Neutrophil (primary cell): ENCODE data around the gene OSBPL1A.

Source experiments
- H3K27ac ChIP-seq: fragments of 200-600 bp; sonication (generic); 2 replicates; pipeline ENCODE4 v1.5.1; 2016; ENCODE audit warnings: mild to moderate bottlenecking, moderate library complexity
- H3K27me3 ChIP-seq: fragments of 200-600 bp; sonication (generic); 2 replicates; pipeline ENCODE4 v1.6.0; 2016; ENCODE audit warnings: mild to moderate bottlenecking
- H3K36me3 ChIP-seq: fragments of 200-600 bp; sonication (generic); 2 replicates; pipeline ENCODE4 v1.5.1; 2017
- H3K4me1 ChIP-seq, 2 experiments: fragments of 200-600 bp in 1 of 2; sonication (generic) in 1 of 2; 1 replicate in 1 of 2; 2 replicates in 1 of 2; pipeline versions ENCODE4 v1.5.1 to v1.6.1; 2013 to 2016; ENCODE audit warnings: low read depth in 1 of 2, low read length in 1 of 2, mild to moderate bottlenecking in 1 of 2, moderate library complexity in 1 of 2; ENCODE audit not compliant: control insufficient read depth in 1 of 2, insufficient read depth in 1 of 2
- H3K4me3 ChIP-seq, 2 experiments: fragments of 200-600 bp in 1 of 2; sonication (generic) in 1 of 2; 1 replicate in 1 of 2; 2 replicates in 1 of 2; pipeline ENCODE4 v1.5.1; 2013 to 2016; ENCODE audit warnings: low read depth in 1 of 2, low read length in 1 of 2, mild to moderate bottlenecking in 1 of 2, moderate library complexity in 1 of 2
- H3K9me3 ChIP-seq: fragments of 200-600 bp; sonication (generic); 2 replicates; pipeline ENCODE4 v1.5.1; 2016
- CTCF ChIP-seq: fragments of 200-600 bp; sonication (generic); IDR thresholded peaks from 2 replicates; pipeline ENCODE4 v1.5.1; 2016; ENCODE audit warnings: antibody characterized with exemption

Gene OSBPL1A

GRCh38 chr18:24201699-24202687, 195.6 kb downstream of the OSBPL1A start:
- H3K27ac ChIP-seq: no peak overlapping the region
- no peaks in the 10 kb centered on the region for H3K36me3 ChIP-seq
- H3K4me3 ChIP-seq: no peak overlapping the region
- no peaks in the 10 kb centered on the region for H3K9me3 ChIP-seq
- peaks cover 18 to 20% of the 10 kb centered on the region in 2 experiments for H3K4me1 ChIP-seq
- TF ChIP-seq CTCF: no peak
- H3K27me3 ChIP-seq: no peaks in the 10 kb centered on the region

DNA sequence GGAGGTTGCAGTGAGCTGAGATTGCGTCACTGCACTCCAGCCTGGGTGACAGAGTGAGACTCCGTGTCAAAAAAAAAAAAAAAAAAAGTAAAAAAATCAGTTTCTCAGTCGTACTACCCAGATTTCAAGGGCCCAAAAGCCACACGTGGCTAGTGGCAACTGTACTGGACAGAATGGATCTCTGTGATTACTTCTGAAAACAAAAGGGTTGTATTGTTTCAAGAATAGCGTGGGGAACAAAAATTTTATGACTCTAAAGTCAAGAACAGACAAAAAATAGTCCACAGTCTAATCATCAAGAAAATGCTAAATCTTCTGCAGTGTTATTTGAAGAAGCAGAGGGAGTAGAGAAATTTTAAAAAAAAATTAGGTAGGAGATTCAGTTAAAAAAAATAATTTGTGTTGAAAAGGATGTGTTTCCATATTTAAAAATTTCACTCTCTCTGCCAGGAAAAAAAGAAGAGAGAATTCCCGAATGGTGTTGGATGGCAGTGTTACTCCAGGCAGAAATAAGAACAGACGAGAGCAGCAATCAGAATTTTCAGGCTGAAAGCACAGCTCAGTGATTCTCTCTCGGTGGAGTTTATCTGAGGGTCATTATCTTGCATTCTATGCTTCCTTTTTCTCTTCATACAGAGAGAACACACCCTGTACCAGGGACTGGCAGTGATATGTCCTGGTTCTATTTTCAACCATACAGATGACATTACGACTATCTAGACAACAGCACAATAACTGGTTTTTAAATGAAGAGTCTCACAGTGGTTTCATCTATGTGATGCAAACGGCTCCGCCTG, 196.9 kb downstream of the OSBPL1A start:
- Histone ChIP-seq H3K27me3 (no peaks in the 10 kb centered on the region), H3K27ac (no peak overlapping the region), H3K4me3 (no peak overlapping the region), H3K36me3 (no peaks in the 10 kb centered on the region), H3K9me3 (no peaks in the 10 kb centered on the region), H3K4me1 (peaks cover 18 to 20% of the 10 kb centered on the region in 2 experiments)
- TF ChIP-seq CTCF: no peak

DNA sequence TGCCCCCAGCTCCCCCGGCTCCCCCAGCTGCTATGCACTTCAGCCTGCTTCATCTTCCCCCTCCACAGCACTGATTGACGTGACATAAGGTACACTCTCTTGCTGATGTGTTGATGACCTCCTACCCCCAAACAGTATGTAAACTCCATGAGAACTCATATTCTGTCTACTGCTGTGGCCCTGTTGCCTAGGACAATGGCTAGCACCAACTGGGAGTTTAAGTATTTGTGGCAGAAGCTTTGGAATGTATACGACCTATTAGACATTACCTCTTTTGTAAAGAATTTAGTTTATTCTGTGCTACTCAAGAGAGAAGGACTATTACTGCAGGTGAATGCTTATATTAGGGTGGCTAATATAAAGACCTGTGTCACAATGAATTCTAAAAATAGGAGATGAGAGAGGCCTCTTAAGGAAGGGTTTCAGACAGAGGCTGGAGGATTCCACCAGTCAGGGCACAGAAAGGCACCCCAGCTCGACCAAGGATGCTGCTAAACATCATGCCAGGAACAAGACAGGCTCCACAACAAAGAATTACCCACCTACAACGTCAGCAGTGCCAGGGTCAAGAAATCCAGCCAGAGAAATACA, 198.2 kb downstream of the OSBPL1A start:
- Histone ChIP-seq H3K27ac (peak overlapping the region; percentile 72), H3K4me1 (peaks cover 18 to 20% of the 10 kb centered on the region in 2 experiments), H3K4me3 (no peak overlapping the region), H3K9me3 (no peaks in the 10 kb centered on the region), H3K36me3 (peaks cover 4% of the 10 kb centered on the region), H3K27me3 (no peaks in the 10 kb centered on the region)
- TF ChIP-seq CTCF: no peak

DNA sequence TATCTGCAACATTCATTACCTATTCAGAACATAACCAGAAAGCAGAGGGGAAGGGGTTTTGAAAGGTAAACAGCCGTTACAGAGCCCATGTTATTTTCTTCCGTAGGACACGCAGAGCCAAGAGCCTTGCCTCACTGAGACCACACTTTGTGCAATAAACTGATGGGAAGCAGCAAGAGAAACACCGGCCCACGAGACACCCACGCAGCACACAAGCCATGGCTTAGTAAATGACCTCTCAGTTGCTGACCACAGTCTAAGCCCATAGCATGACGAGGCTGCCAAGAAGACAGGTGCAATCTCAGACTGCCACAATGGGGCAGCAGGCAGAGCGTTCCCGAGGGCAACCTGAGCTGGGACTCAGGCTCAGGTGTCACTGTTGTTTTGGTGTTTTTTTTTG, 199.2 kb downstream of the OSBPL1A start:
- Histone ChIP-seq H3K27me3 (no peaks in the 10 kb centered on the region), H3K36me3 (peaks cover 12% of the 10 kb centered on the region), H3K4me3 (peak overlapping the region; percentile 6 to 19), H3K27ac (peak overlapping the region; percentile 72), H3K4me1 (peaks cover 18 to 20% of the 10 kb centered on the region in 2 experiments), H3K9me3 (no peaks in the 10 kb centered on the region)
- no peak for TF ChIP-seq CTCF

DNA sequence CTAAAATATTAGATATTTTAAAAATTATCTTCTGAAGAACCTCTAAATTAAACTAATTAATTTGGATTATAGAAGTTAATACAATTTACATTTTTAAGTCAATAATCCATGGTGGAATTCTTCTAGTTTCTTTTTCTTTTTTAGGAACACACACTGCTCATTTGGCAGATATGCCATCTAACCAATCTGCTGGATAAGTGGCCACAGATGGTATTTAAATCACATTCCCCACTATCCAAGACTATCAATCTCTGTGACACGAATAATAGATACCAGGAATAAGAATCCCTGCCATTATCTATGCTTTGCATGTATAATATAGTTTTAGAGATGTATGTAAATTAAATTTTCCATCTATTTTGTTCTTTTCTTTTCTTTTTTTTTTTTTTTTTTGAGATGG, 200.2 kb downstream of the OSBPL1A start:
- no peaks in the 10 kb centered on the region for H3K9me3 ChIP-seq
- H3K4me1 ChIP-seq: peaks cover 18 to 20% of the 10 kb centered on the region in 2 experiments
- peaks cover 12% of the 10 kb centered on the region for H3K36me3 ChIP-seq
- no peak overlapping the region for H3K4me3 ChIP-seq
- no peaks in the 10 kb centered on the region for H3K27me3 ChIP-seq
- TF ChIP-seq CTCF: no peak
- H3K27ac ChIP-seq: no peak overlapping the region
